ENCODE results near the gene ATPAF1.

DNA sequence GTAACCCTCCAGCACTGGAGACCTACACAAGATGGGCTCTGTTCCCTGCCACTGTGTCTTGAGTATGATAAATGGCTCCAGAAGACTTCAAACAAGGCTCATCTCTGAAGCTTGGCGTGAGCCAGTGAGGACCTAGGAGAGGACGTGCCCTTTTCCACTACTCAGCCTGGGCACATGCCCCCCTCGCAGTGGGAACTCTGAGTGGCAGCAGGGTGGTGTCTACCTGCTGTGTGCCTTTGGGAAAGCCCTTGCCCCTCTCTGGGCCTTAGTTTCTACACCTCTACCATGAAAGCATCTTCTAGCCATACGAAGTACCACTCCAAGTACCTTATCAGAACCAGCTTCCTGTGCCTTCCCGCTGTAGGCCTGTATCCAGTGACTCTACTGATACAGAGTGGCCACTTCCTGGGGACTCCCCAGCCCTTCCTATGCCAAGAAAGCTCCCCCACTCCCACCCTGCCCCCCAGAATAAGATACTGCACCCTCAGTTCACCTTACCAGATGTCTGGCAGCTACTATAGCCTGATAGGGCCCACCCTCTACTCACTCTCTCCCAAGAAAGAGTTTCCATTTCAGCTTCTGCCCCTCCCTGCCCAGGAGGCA is 48.4 kb downstream of the ATPAF1 start:
- TF ChIP-seq, protein P1, sequence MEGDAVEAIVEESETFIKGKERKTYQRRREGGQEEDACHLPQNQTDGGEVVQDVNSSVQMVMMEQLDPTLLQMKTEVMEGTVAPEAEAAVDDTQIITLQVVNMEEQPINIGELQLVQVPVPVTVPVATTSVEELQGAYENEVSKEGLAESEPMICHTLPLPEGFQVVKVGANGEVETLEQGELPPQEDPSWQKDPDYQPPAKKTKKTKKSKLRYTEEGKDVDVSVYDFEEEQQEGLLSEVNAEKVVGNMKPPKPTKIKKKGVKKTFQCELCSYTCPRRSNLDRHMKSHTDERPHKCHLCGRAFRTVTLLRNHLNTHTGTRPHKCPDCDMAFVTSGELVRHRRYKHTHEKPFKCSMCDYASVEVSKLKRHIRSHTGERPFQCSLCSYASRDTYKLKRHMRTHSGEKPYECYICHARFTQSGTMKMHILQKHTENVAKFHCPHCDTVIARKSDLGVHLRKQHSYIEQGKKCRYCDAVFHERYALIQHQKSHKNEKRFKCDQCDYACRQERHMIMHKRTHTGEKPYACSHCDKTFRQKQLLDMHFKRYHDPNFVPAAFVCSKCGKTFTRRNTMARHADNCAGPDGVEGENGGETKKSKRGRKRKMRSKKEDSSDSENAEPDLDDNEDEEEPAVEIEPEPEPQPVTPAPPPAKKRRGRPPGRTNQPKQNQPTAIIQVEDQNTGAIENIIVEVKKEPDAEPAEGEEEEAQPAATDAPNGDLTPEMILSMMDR (conservative IDR thresholded peaks at IDR 0.05; ENCODE audit: low read length): no peak
- TF ChIP-seq EZH2phosphoT487 (IDR thresholded peaks at IDR 0.05; ENCODE audit: borderline replicate concordance): no peak
